ENCODE measurements around the gene CD164. TPM values are rescaled to one million over a fixed set of nuclear protein-coding genes. Genes with fewer than 3 reads are reported as not detected.
"Not testable (repeated sequence)": the region's sequence is repeated elsewhere in the genome, so short reads cannot be mapped to it uniquely, and the experiment has no call there.

Gene CD164
- total RNA-seq, 4 donors from 2014 or later: 284 to 415 (median 340) TPM

DNA sequence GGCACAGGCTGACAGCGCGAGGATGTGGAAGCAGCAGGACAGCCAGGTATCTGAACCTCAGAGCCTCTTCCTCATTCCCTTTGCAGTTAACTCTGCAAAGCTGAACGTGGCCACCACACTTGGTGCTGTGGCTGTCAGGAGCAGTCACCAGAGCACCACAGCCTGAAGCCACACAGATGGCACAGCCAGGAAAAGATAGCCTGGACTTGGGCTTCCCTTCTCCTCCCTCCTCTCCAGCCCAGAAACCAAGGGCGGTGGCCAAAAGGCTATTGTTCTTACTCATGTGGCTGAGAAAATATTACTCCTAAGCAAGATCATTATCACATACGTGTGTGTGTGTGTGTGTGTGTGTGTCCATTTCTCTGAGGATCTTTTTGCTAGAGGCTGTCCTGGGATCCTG is 39.8 kb downstream of the CD164 start:
- TF ChIP-seq, protein P1, sequence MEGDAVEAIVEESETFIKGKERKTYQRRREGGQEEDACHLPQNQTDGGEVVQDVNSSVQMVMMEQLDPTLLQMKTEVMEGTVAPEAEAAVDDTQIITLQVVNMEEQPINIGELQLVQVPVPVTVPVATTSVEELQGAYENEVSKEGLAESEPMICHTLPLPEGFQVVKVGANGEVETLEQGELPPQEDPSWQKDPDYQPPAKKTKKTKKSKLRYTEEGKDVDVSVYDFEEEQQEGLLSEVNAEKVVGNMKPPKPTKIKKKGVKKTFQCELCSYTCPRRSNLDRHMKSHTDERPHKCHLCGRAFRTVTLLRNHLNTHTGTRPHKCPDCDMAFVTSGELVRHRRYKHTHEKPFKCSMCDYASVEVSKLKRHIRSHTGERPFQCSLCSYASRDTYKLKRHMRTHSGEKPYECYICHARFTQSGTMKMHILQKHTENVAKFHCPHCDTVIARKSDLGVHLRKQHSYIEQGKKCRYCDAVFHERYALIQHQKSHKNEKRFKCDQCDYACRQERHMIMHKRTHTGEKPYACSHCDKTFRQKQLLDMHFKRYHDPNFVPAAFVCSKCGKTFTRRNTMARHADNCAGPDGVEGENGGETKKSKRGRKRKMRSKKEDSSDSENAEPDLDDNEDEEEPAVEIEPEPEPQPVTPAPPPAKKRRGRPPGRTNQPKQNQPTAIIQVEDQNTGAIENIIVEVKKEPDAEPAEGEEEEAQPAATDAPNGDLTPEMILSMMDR (IDR thresholded peaks at IDR 0.05): no peak
- no peak for TF ChIP-seq POLR2A (IDR thresholded peaks at IDR 0.05)
- H3K4me3 ChIP-seq (replicated peaks in 1 of 3): no peak overlapping the region
- intact Hi-C loops (cut with DNase I): no loop called here
- 91% methylated on average over 5 of the region's 5 CpGs for WGBS, 2 donors
- no peaks in the 10 kb centered on the region for H3K36me3 ChIP-seq
- DNase-seq: no peak
- no peak overlapping the region for H3K27ac ChIP-seq
- H3K27me3 ChIP-seq: no peaks in the 10 kb centered on the region
- H3K9me3 ChIP-seq: no peaks in the 10 kb centered on the region
- H3K4me1 ChIP-seq: peaks cover 26 to 27% of the 10 kb centered on the region in 2 donors

DNA sequence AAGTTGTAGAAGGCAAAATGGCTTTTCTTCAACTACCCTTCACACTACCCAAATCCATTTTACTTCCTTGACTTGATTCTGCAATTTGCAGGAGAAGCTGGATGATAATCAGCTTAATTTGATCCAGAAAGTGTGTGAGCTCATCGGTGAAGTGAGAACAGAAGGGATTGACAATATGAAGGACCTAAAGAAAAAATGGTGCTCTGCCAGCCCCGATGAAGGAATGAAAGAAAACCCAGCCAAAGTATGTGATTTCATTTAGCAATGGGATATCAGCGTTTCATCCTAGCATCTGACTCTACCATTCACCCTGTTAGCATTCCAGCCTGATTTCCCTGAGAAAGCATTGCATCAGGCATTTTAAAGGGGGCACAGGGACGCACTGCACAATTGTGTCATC is 41.5 kb downstream of the CD164 start:
- TF ChIP-seq POLR2A (IDR thresholded peaks at IDR 0.05): no peak
- TF ChIP-seq, protein P1 (IDR thresholded peaks at IDR 0.05): no peak
- no peaks in the 10 kb centered on the region for H3K9me3 ChIP-seq
- no peak overlapping the region for H3K27ac ChIP-seq
- intact Hi-C loops (cut with DNase I): no loop called here
- 82 to 93% methylated on average over 4 of the region's 4 CpGs for whole genome bisulfite sequencing, 2 donors
- DNase-seq: no peak
- H3K4me3 ChIP-seq (replicated peaks in 1 of 3): no peak overlapping the region
- no peaks in the 10 kb centered on the region for H3K36me3 ChIP-seq
- H3K4me1 ChIP-seq: peaks cover 28 to 30% of the 10 kb centered on the region in 2 donors
- no peaks in the 10 kb centered on the region for H3K27me3 ChIP-seq

DNA sequence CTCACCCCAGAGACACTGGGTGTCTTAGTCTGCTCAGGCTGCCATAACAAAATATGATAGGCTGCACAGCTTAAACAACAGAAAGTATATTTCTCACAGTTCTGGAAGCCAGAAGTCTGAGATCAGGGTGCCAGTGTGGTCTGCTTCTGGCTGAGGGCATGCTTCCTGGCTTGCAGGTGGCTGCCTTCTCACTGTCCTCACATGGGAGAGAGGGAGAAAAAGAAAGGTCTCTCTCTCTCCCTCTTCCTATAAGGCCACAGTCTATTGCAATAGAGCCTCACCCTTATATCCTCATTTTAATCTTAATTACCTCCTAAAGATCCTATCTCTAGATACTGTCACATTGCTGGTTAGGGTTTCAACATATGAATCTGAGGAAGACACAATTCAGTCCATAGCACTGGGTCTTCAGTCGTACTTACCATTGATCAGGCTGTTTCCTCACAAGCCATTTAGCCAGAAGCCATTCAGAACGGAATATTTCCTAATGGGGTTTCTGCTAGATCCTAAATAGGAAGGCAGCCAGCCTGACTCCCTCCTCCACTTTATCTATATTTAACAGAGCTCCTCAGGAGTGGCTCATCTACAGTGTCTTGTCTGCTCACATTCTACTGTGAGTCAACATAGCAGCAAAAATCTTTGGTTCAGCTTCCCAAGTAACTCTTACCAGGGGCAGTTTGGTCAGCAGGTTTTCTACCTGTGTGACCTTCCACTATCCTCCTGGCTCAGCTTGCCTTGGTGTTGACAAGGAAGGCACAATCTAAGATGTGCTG is 42.2 kb downstream of the CD164 start:
- intact Hi-C loops (cut with DNase I): no loop called here
- no peak for TF ChIP-seq POLR2A (IDR thresholded peaks at IDR 0.05)
- TF ChIP-seq, protein P1 (IDR thresholded peaks at IDR 0.05): no peak
- WGBS, 2 donors: 83 to 93% methylated on average over 2 of the region's 2 CpGs

DNA sequence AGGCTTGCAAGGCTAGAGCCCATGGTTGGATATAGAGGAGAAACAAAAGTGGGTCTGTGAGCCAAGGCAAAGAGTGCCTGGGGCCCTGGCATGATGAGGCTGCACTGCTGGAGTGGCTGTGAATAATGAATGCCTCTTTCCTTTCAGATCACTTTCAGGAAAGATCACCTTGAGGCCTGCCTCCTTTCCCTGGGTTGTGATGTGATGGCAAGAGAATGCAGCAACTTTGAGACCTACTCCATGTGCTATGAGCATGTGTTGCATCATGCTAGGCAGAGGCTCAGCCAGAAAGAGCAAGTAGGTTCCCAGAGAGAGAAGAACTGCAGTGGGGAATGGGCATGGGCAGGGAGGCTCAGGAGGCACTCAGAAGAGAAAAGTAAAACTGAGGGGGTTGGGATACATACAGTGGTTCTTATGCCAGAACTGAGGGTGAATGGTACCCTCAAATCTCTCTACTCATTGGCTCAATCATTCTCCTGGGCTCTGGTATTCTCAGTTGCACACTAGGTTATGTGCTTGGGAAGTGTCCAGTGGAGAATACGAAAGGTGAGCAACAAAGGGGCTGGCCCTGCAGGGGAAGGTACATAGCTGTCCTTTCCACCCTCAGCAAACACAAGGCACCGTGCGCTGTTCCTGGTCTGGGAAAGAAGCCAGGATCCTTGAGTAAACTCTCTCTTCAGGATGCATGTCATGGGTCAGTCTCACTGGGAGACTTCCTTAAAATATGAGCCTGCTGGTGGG is 45.9 kb downstream of the CD164 start:
- intact Hi-C loops (cut with DNase I): no loop called here
- TF ChIP-seq, protein P1 (IDR thresholded peaks at IDR 0.05): peak in 1 of 6 experiments; percentile 21
- no peak for TF ChIP-seq POLR2A (IDR thresholded peaks at IDR 0.05)
- Histone ChIP-seq H3K27me3 (no peaks in the 10 kb centered on the region), H3K4me1 (peaks cover 11 to 12% of the 10 kb centered on the region in 2 donors), H3K9me3 (no peaks in the 10 kb centered on the region), H3K4me3 (replicated peaks in 1 of 3) (no peak overlapping the region), H3K27ac (peak overlapping the region; percentile 7 to 79 (median 75)), H3K36me3 (no peaks in the 10 kb centered on the region)
- WGBS, 2 donors: 19 to 27% methylated on average over 3 of the region's 3 CpGs
- peak; percentile 82 to 86 for DNase-seq

More for the DNA sequence above, 42.2 kb downstream of the CD164 start:
- Histone ChIP-seq H3K36me3 (no peaks in the 10 kb centered on the region), H3K27ac (no peak overlapping the region), H3K4me1 (peaks cover 23% of the 10 kb centered on the region in 2 donors), H3K27me3 (no peaks in the 10 kb centered on the region), H3K9me3 (no peaks in the 10 kb centered on the region), H3K4me3 (replicated peaks in 1 of 3) (no peak overlapping the region)
- DNase-seq: no peak

DNA sequence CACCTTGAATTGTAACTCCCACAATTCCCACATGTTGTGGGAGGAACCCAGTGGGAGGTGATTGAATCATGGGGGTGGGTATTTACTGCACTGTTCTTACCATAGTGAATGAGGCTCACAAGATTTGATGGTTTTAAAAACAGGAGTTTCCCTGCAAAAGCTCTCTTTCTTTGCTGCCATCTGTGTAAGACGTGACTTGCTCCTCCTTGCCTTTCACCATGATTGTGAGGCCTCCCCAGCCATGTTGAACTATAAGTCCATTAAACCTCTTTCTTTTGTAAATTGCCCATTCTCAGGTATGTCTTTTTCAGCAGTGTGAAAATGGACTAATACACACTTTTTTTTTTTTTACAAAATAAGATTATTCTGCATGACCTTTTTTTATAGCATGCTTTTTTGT is 48.4 kb downstream of the CD164 start:
- H3K27ac ChIP-seq; intact Hi-C loops (cut with DNase I); H3K27me3 ChIP-seq; DNase-seq; H3K4me3 ChIP-seq (replicated peaks in 1 of 3); H3K36me3 ChIP-seq; H3K9me3 ChIP-seq: not testable (repeated sequence)
- 93 to 94% methylated on average over 1 of the region's 1 CpG for WGBS, 2 donors
- peaks cover 11 to 12% of the 10 kb centered on the region in 2 donors for H3K4me1 ChIP-seq

All from thyroid gland (tissue), 4 donors.